HG03139 (cell line): ENCODE results near the gene PRSS33.

Experiments
- ATAC-seq: cut with Tn5 transposase; IDR thresholded peaks from one replicate; pipeline ENCODE4 v1.9.1; 2021; ENCODE audit not compliant: unreplicated experiment

PRSS33 gene

GRCh38 chr16:2765462-2766404, 21.6 kb downstream of the PRSS33 start:
- no peak for ATAC-seq

- ATAC-seq: no peak
Measured at GRCh38 chr16:2764718-2765117, 22.6 kb downstream of the PRSS33 start.

- no peak for ATAC-seq
Measured at GRCh38 chr16:2763173-2763572, 24.2 kb downstream of the PRSS33 start.

DNA sequence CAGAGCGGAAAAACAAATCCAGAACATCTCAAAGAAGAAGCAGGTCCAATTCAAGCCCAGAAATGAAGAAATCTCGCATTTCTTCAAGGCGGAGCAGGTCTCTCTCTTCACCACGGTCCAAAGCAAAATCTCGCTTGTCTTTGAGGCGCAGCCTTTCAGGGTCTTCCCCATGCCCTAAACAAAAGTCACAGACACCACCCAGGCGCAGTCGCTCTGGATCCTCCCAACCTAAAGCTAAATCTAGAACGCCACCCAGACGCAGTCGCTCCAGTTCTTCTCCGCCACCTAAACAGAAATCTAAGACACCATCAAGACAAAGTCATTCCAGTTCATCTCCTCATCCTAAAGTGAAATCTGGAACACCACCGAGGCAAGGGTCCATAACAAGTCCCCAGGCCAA, 24.6 kb downstream of the PRSS33 start:
- no peak for ATAC-seq

DNA sequence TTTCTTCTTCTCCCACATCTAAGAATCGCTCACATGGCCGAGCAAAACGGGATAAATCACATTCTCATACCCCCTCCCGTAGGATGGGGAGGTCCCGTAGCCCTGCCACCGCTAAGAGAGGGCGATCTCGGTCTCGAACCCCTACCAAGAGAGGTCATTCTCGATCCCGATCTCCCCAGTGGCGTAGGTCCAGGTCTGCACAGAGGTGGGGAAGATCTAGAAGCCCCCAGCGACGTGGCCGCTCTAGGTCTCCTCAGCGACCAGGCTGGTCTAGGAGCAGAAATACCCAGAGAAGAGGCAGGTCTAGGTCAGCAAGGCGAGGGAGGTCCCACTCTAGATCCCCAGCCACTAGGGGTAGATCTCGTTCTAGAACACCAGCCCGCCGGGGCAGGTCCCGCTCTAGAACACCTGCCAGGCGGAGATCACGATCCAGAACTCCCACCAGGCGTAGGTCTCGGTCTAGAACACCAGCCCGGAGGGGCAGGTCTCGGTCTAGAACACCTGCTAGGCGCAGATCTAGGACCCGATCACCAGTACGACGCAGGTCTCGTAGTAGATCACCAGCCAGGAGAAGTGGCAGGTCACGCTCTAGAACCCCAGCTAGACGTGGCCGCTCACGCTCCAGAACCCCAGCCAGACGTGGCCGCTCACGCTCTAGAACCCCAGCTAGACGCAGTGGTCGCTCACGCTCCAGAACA, 25.3 kb downstream of the PRSS33 start:
- ATAC-seq: no peak

- no peak for ATAC-seq
Measured at GRCh38 chr16:2761472-2761871, 25.9 kb downstream of the PRSS33 start.

- no peak for ATAC-seq
Measured at GRCh38 chr16:2757344-2757743, 30.0 kb downstream of the PRSS33 start.

GRCh38 chr16:2756288-2757015, 30.9 kb downstream of the PRSS33 start:
- ATAC-seq: no peak

DNA sequence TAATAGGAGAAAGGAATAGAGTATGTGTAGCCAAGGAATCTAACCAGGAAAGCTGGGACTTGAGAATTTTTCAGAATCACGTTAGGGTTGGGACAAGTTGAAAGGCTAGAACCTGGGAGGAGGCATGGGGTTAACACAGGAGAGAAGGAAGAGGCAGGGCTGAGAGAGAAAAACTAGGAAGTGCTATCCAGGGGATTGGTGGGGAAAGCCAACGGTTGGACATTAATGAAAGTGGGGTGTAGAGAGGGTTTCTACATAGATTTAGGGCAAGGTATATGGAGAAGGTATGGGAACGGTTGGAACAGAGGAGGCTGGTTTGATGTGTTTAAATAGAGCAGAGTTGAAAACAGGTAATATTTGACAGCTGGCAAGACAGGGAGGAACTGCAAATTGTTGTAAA, 32.2 kb downstream of the PRSS33 start:
- no peak for ATAC-seq

DNA sequence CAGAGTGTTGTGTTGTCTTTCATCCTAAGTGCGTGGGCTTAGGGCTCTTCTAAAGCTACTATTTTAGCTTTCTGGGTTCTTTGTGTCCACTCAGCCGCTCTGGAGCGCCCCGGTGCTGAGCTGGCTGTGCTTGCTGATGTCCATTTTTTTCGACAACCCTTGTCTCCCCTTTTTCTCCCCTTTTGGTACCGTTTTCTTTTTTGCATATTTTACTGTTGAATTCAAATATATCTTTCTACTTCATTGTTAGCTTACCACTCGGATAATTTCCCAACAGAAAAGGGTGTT, 33.7 kb downstream of the PRSS33 start:
- ATAC-seq: no peak

DNA sequence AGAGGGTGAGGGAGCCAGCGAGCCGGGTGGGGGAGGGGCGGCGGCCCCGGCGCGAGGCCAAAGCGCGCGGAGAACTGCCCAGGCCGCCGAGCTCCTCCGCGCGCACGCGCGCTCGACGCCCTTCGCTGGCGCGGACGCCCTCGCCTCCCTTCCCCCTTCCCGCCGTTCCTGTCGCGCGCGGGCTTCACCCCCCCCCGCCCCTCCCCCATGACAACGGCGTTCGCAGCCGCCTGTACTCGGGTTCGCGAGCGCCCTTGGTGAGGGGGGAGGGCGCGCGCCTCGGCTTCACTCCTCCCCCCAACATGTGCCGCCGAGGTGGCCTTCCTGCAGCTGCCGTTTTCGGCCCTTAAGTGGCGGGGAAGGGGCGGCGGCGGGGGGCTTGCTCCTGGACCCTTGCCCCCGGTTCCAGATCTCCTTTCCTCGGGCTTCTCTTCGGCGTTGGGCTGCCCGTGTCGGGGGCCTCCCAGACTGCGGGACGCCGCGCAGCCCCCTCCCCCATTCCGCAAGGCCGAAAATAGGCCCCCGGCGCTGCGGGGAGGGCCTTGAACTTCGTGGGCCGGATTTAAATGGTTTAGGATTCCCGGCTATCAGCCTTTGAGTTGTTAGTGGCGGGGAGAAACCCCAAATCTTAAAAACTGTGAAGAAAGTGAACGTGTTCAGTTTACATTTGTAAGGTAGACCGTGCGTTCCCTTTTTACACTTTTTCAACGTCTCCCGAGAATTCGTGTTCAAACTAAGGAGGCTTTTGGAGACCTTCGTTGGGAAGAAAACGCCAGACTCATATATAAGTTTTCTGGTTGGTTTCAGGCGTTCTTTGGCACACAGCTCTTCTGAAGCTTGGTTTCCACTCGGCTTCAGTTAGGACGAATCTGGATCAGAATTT, 34.3 kb downstream of the PRSS33 start:
- peak; percentile 26 for ATAC-seq

GRCh38 chr16:2752035-2752849, 35.1 kb downstream of the PRSS33 start, which contains the start of gene SRRM2:
Gene SRRM2, plus strand, starts transcription at chr16:2752638. Its CDS starts 3,727 bp downstream, at chr16:2756365.
- ATAC-seq: peak; percentile 73

- ATAC-seq: peak; percentile 26
Measured at GRCh38 chr16:2751577-2752034, 35.8 kb downstream of the PRSS33 start.

DNA sequence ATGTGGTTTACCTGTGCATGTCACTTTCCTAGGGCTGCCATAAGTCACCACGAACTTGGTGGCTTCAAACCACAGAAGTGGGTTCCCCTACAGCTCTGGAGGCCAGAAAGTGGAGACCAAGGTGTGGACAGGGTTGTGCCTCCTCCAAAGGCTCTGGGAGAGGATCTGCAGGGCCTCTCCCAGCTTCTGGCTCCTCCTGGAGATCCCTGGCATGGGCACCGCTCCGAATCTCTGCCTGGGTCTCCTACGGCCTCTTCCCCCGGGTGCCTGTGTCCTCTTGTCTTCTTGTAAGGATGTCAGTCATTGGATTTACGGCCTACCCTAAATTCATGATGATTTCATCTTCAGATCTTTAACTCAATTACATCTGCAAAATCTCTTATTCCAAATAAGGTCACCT, 37.4 kb downstream of the PRSS33 start:
- no peak for ATAC-seq

DNA sequence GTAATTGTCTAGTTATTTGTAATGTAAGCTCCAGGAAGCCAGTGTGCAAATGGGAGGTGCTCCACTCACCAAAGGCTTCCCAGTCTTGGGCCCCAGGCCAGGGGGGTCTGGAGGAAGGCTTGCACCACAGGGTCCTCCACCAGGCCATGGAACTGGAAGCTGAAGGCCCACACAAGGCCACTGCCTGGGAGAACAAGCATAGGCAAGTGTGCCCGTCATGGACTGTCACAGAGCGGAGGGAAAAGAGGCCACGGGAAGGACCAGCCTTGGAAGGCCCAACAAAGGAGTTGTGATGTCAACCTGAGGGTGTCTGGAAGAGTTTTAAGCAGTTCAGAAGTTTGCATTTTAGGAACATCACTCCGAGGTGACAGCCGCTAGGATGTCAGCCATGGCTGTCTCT, 37.9 kb downstream of the PRSS33 start:
- no peak for ATAC-seq

GRCh38 chr16:2748757-2749455, 38.5 kb downstream of the PRSS33 start:
- ATAC-seq: no peak

GRCh38 chr16:2745961-2746360, 41.4 kb downstream of the PRSS33 start:
- no peak for ATAC-seq

DNA sequence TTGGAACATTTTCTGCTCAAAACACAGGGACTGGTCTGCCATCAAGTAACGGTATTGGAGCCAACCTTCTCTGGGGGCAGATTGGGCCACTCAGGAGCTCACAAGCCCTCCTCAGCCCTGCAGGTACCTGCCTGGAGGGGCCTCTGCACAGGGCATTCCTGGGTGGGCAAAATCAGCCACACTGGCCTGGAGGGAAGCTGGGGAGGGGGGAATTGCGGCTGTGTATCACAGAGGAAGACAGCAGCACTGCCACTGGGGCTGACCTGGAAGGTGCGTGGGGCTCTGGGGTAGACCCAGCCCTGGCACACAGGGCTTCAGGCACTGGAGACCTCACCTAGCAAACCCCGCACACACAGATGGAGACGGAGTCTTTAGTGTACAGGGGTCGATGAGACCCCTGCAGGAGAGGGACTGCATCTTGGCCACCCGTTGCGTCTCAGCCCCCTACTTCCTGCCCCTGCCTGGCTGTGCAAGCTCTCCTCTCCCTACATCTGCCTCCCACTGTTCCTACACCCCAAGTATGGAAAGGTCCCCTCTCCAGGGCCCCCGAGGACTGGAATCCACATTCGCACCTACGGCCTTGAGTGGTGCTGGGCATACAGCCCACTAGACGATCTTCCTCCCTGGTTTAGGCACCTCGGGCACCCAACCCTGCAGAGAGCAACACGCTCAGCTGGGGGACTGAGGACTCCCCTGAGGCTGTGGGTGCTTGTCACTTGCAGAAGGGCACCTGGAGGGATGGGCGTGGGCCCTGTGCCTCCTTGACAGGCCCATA, 42.1 kb downstream of the PRSS33 start:
- no peak for ATAC-seq
